H1 (cell line): Measurements from ENCODE around the gene VDR. TPM values are rescaled to one million over a fixed set of nuclear protein-coding genes. Genes with fewer than 3 reads are reported as not detected.

Experiments
- CREB1 ChIP-seq: IDR thresholded peaks from 2 replicates; pipeline ENCODE4 v1.6.1; 2012; ENCODE audit warnings: inconsistent platforms
- RNF2 ChIP-seq: fragments of 200-900, 300-1000 bp; sonication (generic); IDR thresholded peaks from 2 replicates; pipeline ENCODE4 v1.7.1; 2016; ENCODE audit warnings: borderline replicate concordance, low read depth, mild to moderate bottlenecking, antibody characterized with exemption, low read length; ENCODE audit not compliant: poor library complexity, severe bottlenecking; ENCODE audit errors: missing control alignments
- SIN3A ChIP-seq, 2 experiments: IDR thresholded peaks in 1 of 2; conservative IDR thresholded peaks in 1 of 2; 2 replicates each; pipeline ENCODE4 v1.6.1; 2011 to 2012; ENCODE audit warnings: low read length in 2 of 2, improper control_type of control experiment in 1 of 2, low read depth in 1 of 2, mild to moderate bottlenecking in 1 of 2
- SIRT6 ChIP-seq: IDR thresholded peaks from one replicate; pipeline ENCODE4 v1.7.1; 2012; ENCODE audit warnings: low read length, inconsistent platforms
- SIX5 ChIP-seq: IDR thresholded peaks from 2 replicates; pipeline ENCODE4 v1.6.1; 2011; ENCODE audit warnings: mild to moderate bottlenecking, low read depth, low read length
- TAF7 ChIP-seq: optimal IDR thresholded peaks from 2 replicates; pipeline ENCODE3; 2011; ENCODE audit warnings: low read depth, mild to moderate bottlenecking, inconsistent platforms, low read length, moderate library complexity, borderline replicate concordance
- polyA plus RNA-seq, 7 experiments: library from polyadenylated mRNA; depleted of rRNA in 3 of 7; stranded (reverse) in 5 of 7; unstranded in 2 of 7; fragments of >200 nt in 5 of 7; fragments of 200-250 nt in 2 of 7; gene quantifications; 1 replicate in 5 of 7; 2 replicates in 1 of 7; 4 replicates in 1 of 7; pipeline versions ENCODE4 v1.2.1 to v1.2.3, GENCODE V29; 2011 to 2013; ENCODE audit warnings: missing spikeins in 2 of 7, mixed read lengths in 2 of 7
- total RNA-seq: library from RNA; stranded (reverse); fragmentation: NEBNext Ultra II Directional; extraction: Animal tissue kit (Norgen Biotek cat#: 25700); gene quantifications from 2 replicates; pipeline ENCODE4 v1.2.1, GENCODE V29; 2021
- TF ChIP-seq, protein P1 (sequence below): IDR thresholded peaks from 2 replicates; pipeline ENCODE4 v1.6.1; 2011; ENCODE audit warnings: low read depth, mild to moderate bottlenecking, low read length; ENCODE audit not compliant: insufficient read depth
- TF ChIP-seq, protein P2 (sequence below): IDR thresholded peaks from 2 replicates; pipeline ENCODE4 v1.6.1; 2012; ENCODE audit warnings: inconsistent platforms

The VDR gene
- total and polyA plus RNA-seq, 2 of the 8 experiments (the other 6 are each of a cell fraction or from before 2014, with no cell fraction given): 0.44 to 0.65 TPM

DNA sequence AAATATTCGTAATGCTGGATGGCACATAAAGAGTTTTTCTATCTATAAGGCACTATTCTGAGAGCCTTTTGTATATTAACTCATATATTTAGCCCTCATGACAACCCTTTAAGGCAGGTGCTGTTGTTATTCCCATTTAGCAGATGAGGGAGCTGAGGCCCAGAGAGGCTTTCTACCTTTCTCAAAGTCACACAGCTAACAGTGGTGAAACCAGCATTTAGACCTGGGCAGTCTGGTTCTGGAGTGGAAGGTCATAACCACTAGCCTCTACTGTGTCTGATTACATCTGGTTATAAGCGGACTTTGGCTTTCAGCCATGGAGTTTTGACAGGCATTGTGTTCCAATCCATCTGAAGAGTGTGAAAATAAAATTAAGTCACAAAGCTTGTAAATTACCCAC, 43.9 kb downstream of the VDR start (continued):
- no peak for TF ChIP-seq SIX5
- TF ChIP-seq TAF7: no peak
- no peak for TF ChIP-seq RNF2
- no peak for TF ChIP-seq CREB1
- no peak for TF ChIP-seq SIN3A (conservative IDR thresholded peaks at IDR 0.05 in 1 of 2, IDR thresholded peaks at IDR 0.05 in 1 of 2; ENCODE audit: low read depth in 1 of 2, low read length in 2 of 2)
- no peak for TF ChIP-seq SIRT6
- TF ChIP-seq, protein P1, sequence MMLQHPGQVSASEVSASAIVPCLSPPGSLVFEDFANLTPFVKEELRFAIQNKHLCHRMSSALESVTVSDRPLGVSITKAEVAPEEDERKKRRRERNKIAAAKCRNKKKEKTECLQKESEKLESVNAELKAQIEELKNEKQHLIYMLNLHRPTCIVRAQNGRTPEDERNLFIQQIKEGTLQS: no peak
- TF ChIP-seq, protein P2, sequence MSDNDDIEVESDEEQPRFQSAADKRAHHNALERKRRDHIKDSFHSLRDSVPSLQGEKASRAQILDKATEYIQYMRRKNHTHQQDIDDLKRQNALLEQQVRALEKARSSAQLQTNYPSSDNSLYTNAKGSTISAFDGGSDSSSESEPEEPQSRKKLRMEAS: no peak
